Measurements from ENCODE around the gene KRT14. TPM values are rescaled to one million over a fixed set of nuclear protein-coding genes. Genes with fewer than 3 reads are reported as not detected.

KRT14 gene
- total and polyA plus RNA-seq, 2 donors (not counting 3 experiments of a cell fraction or from before 2014, with no cell fraction given) = 0.12 to 0.66 TPM

DNA sequence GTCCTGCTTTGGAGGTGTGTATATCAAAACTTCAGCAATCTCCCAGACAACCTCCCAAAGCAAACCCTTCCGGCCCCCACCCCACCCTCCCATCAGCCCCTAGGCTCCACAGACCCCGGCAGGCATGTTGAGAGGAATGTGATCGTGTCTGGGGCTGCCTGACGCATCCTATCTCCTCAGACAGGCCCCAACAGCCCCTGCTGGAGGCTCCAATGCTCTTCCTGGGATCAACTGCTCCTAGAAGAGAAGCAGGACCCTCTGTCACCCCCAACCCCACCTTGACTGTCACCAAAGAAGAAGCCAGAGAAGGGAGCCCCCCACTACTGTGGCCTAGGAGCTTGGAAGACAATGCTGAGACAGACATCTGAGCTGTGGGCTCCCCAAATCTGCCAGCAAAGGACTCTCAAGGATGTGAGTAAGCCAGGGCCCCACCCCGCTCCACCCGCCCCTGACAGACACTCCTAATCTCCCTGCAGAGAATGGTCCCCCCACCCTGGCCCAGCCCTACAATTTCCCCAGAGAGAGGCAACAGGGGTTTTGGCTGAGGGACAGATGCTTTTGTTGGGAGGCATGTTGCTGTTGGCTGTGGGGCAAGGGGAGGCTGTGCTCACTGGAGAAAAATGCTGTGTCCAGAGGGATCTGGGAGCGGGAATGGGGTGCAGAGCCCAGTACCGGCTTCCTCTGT lies 1.6 kb upstream of the KRT14 start:
- Histone ChIP-seq H3K36me3 (ENCODE audit: control insufficient read depth in 2 of 2, extremely low read depth in 1 of 2, insufficient read depth in 2 of 2, low read length in 2 of 2) (no peaks in the 10 kb centered on the region), H3K9me3 (replicated peaks; ENCODE audit: control insufficient read depth, insufficient read depth, low read length) (no peaks in the 10 kb centered on the region), H3K9ac (replicated peaks; ENCODE audit: extremely low read depth, insufficient read depth, low read length) (no peak overlapping the region), H3K9me1 (replicated peaks; ENCODE audit: control insufficient read depth, extremely low read depth, insufficient read depth, low read length) (no peaks in the 10 kb centered on the region), H3K4me3 (replicated peaks in 1 of 3; ENCODE audit: insufficient read depth in 1 of 3, low read depth in 1 of 3, low read length in 3 of 3) (no peak overlapping the region), H4K20me1 (replicated peaks; ENCODE audit: control insufficient read depth, extremely low read depth, insufficient read depth, low read length) (no peaks in the 10 kb centered on the region), H3K4me2 (ENCODE audit: insufficient read depth, low read length) (no peak overlapping the region), H3K79me2 (ENCODE audit: control insufficient read depth, insufficient read depth, low read length) (no peaks in the 10 kb centered on the region), H2AFZ (ENCODE audit: low read depth, low read length) (no peak overlapping the region), H3K27me3 (ENCODE audit: control insufficient read depth in 2 of 2, insufficient read depth in 2 of 2, low read length in 2 of 2) (no peaks in the 10 kb centered on the region), H3K4me1 (ENCODE audit: control insufficient read depth, extremely low read depth, insufficient read depth, low read length) (no peaks in the 10 kb centered on the region), H3K27ac (ENCODE audit: insufficient read depth, low read depth, low read length) (no peak overlapping the region)
- no peak for DNase-seq (ENCODE audit: low read depth, low spot score)
- dilution Hi-C loops (cut with MboI; ENCODE audit: extremely low pct_ligation_motif_present, low sequenced_read_pairs) (no loop called here), intact Hi-C loops (cut with micrococcal nuclease) (no loop called here)
- BruUV-seq (replicated peaks) = no TSS peak
- TF ChIP-seq, protein P1, sequence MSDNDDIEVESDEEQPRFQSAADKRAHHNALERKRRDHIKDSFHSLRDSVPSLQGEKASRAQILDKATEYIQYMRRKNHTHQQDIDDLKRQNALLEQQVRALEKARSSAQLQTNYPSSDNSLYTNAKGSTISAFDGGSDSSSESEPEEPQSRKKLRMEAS (IDR thresholded peaks at IDR 0.05; ENCODE audit: insufficient read depth, insufficient read length) = no peak
- TF ChIP-seq, protein P2, sequence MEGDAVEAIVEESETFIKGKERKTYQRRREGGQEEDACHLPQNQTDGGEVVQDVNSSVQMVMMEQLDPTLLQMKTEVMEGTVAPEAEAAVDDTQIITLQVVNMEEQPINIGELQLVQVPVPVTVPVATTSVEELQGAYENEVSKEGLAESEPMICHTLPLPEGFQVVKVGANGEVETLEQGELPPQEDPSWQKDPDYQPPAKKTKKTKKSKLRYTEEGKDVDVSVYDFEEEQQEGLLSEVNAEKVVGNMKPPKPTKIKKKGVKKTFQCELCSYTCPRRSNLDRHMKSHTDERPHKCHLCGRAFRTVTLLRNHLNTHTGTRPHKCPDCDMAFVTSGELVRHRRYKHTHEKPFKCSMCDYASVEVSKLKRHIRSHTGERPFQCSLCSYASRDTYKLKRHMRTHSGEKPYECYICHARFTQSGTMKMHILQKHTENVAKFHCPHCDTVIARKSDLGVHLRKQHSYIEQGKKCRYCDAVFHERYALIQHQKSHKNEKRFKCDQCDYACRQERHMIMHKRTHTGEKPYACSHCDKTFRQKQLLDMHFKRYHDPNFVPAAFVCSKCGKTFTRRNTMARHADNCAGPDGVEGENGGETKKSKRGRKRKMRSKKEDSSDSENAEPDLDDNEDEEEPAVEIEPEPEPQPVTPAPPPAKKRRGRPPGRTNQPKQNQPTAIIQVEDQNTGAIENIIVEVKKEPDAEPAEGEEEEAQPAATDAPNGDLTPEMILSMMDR (IDR thresholded peaks at IDR 0.05; ENCODE audit: extremely low read depth in 1 of 2, insufficient read depth in 1 of 2, low read depth in 1 of 2, low read length in 2 of 2) = no peak
- no peak for TF ChIP-seq EZH2 (IDR thresholded peaks at IDR 0.05; ENCODE audit: borderline replicate concordance, low read depth, low read length, severe bottlenecking)
- no peak for TF ChIP-seq POLR2AphosphoS5 (IDR thresholded peaks at IDR 0.05; ENCODE audit: insufficient read depth, low read depth, low read length)
- no peak for TF ChIP-seq JUN (IDR thresholded peaks at IDR 0.05; ENCODE audit: borderline replicate concordance, insufficient read depth, insufficient read length, low read depth)
- no peak for TF ChIP-seq FOS (IDR thresholded peaks at IDR 0.05; ENCODE audit: borderline replicate concordance, insufficient read depth, low read length)
- TF ChIP-seq POLR2A (IDR thresholded peaks at IDR 0.05; ENCODE audit: low read depth, low read length) = no peak
- POLR2A ChIA-PET = no interaction called here
- no peak for FAIRE-seq
- CTCF ChIA-PET = no interaction called here

Data from endothelial cell of umbilical vein (primary cell).